IMR-90 (cell line): ENCODE results near the gene ANTXR2. TPM values are rescaled to one million over a fixed set of nuclear protein-coding genes. Genes with fewer than 3 reads are reported as not detected.
A peak's percentile ranks its signal among the peaks of the same experiment; 100 is the strongest.

Source experiments
- ATAC-seq: fragments of 200-7000 bp; cut with Tn5 transposase; 2 replicates; pipeline ENCODE4 v1.9.1; 2020; ENCODE audit warnings: low read depth, mild to moderate bottlenecking, moderate library complexity
- BruUV-seq: library from RNA; stranded (reverse); fragments of 400-500 nt; replicated peaks from 2 replicates; lab custom pipeline; 2021; lab: Mats Ljungman, UMichigan
- CTCF ChIA-PET: fragments of 300-600 bp; formaldehyde crosslinking; extraction: SDS; loops from one replicate; lab custom pipeline; 2021; ENCODE audit warnings: antibody characterized with exemption; lab: Yijun Ruan, JAX
- POLR2A ChIA-PET: fragments of 300-600 bp; sonication (Branson Sonifier 250); formaldehyde crosslinking; loops from one replicate; lab custom pipeline; 2022; ENCODE audit warnings: antibody characterized with exemption; ENCODE audit not compliant: unreplicated experiment; lab: Charles Lee
- DNase-seq: peaks from one replicate; pipeline ENCODE4 v3.0.0; 2013
- H2AFZ ChIP-seq: replicated peaks from 2 replicates; pipeline ENCODE3; 2013; ENCODE audit warnings: low read length, mild to moderate bottlenecking; ENCODE audit not compliant: poor library complexity
- H2AK5ac ChIP-seq: 2 replicates; pipeline ENCODE4 v1.6.1; 2013; ENCODE audit warnings: low read depth, low read length, inconsistent platforms
- H2AK9ac ChIP-seq: replicated peaks from 2 replicates; pipeline ENCODE3; 2013; ENCODE audit warnings: mild to moderate bottlenecking, low read depth, low read length, moderate library complexity; ENCODE audit not compliant: poor library complexity
- H2BK120ac ChIP-seq: 2 replicates; pipeline ENCODE4 v1.6.1; 2013; ENCODE audit warnings: low read depth, low read length, inconsistent platforms
- H2BK15ac ChIP-seq: 3 replicates; pipeline ENCODE4 v1.6.1; 2013; ENCODE audit warnings: low read depth, low read length, inconsistent platforms
- H2BK20ac ChIP-seq: 2 replicates; pipeline ENCODE4 v1.6.1; 2013; ENCODE audit warnings: low read depth, mild to moderate bottlenecking, inconsistent platforms, low read length, moderate library complexity
- H2BK5ac ChIP-seq: 2 replicates; pipeline ENCODE4 v1.6.1; 2013; ENCODE audit warnings: mild to moderate bottlenecking, low read depth, low read length, inconsistent platforms; ENCODE audit not compliant: poor library complexity, severe bottlenecking
- H3K14ac ChIP-seq: replicated peaks from 2 replicates; pipeline ENCODE4 v1.6.1; 2013; ENCODE audit warnings: low read depth, low read length, inconsistent platforms
- H3K18ac ChIP-seq: 2 replicates; pipeline ENCODE4 v1.6.1; 2013; ENCODE audit warnings: low read depth, low read length, control low read depth
- H3K23ac ChIP-seq: 2 replicates; pipeline ENCODE4 v1.6.1; 2013; ENCODE audit warnings: low read depth, low read length, inconsistent platforms
- H3K27ac ChIP-seq: 2 replicates; pipeline ENCODE4 v1.5.1; 2013; ENCODE audit warnings: mild to moderate bottlenecking, control low read depth, low read length; ENCODE audit not compliant: insufficient read depth
- H3K27me3 ChIP-seq: 2 replicates; pipeline ENCODE4 v1.6.1; 2013; ENCODE audit warnings: low read length; ENCODE audit not compliant: control insufficient read depth, insufficient read depth
- H3K36me3 ChIP-seq: 2 replicates; pipeline ENCODE4 v1.6.1; 2013; ENCODE audit warnings: low read length, mixed read lengths; ENCODE audit not compliant: control insufficient read depth, insufficient read depth
- H3K4ac ChIP-seq: 2 replicates; pipeline ENCODE4 v1.6.1; 2013; ENCODE audit warnings: low read depth, low read length, inconsistent platforms
- H3K4me1 ChIP-seq: 2 replicates; pipeline ENCODE4 v1.6.1; 2013; ENCODE audit warnings: low read length, mixed read lengths; ENCODE audit not compliant: control insufficient read depth, insufficient read depth
- H3K4me2 ChIP-seq: 2 replicates; pipeline ENCODE4 v1.6.1; 2013; ENCODE audit warnings: low read depth, mild to moderate bottlenecking, control low read depth, low read length, moderate library complexity
- H3K4me3 ChIP-seq: 2 replicates; pipeline ENCODE4 v1.5.1; 2013; ENCODE audit warnings: low read depth, mild to moderate bottlenecking, control low read depth, low read length, moderate library complexity; ENCODE audit not compliant: insufficient read depth
- H3K56ac ChIP-seq: 2 replicates; pipeline ENCODE4 v1.6.1; 2013; ENCODE audit warnings: low read length, inconsistent platforms; ENCODE audit not compliant: insufficient read depth; ENCODE audit errors: extremely low read depth
- H3K79me1 ChIP-seq, 2 experiments: 2 replicates each; pipeline ENCODE4 v1.6.1; 2013; ENCODE audit warnings: low read length in 2 of 2, inconsistent platforms in 1 of 2, low read depth in 1 of 2
- H3K9ac ChIP-seq: 2 replicates; pipeline ENCODE4 v1.6.1; 2013; ENCODE audit warnings: low read depth, low read length, control low read depth
- H3K9me1 ChIP-seq: 2 replicates; pipeline ENCODE4 v1.6.1; 2013; ENCODE audit warnings: low read length, inconsistent platforms; ENCODE audit not compliant: insufficient read depth
- H3K9me3 ChIP-seq: 2 replicates; pipeline ENCODE4 v1.6.1; 2013; ENCODE audit warnings: low read length; ENCODE audit not compliant: control insufficient read depth, insufficient read depth
- H4K20me1 ChIP-seq: 2 replicates; pipeline ENCODE4 v1.6.1; 2013; ENCODE audit warnings: low read length, inconsistent platforms; ENCODE audit not compliant: insufficient read depth
- H4K5ac ChIP-seq: 2 replicates; pipeline ENCODE4 v1.6.1; 2013; ENCODE audit warnings: mild to moderate bottlenecking, low read depth, low read length, control low read depth
- H4K8ac ChIP-seq, 2 experiments: 2 replicates each; pipeline ENCODE4 v1.6.1; 2013; ENCODE audit warnings: low read depth in 2 of 2, low read length in 2 of 2, control low read depth in 1 of 2, inconsistent platforms in 1 of 2
- H4K91ac ChIP-seq: 2 replicates; pipeline ENCODE4 v1.6.1; 2013; ENCODE audit warnings: low read depth, low read length, inconsistent platforms; ENCODE audit not compliant: insufficient read depth
- CHD1 ChIP-seq: IDR thresholded peaks from 2 replicates; pipeline ENCODE4 v1.6.1; 2012; ENCODE audit warnings: low read depth, low read length, improper control_type of control experiment
- MXI1 ChIP-seq: IDR thresholded peaks from 2 replicates; pipeline ENCODE4 v1.6.1; 2012; ENCODE audit warnings: low read depth, mild to moderate bottlenecking, low read length, moderate library complexity, borderline replicate concordance
- NFE2L2 ChIP-seq: fragments of 150-350 bp; IDR thresholded peaks from 2 replicates; pipeline ENCODE4 v1.6.1; 2016; ENCODE audit warnings: low read depth, mild to moderate bottlenecking, low read length
- RCOR1 ChIP-seq: IDR thresholded peaks from 2 replicates; pipeline ENCODE4 v1.6.1; 2012; ENCODE audit warnings: mild to moderate bottlenecking, low read length, improper control_type of control experiment; ENCODE audit not compliant: insufficient replicate concordance
- WGBS, 2 experiments: methylation state at CpG; one replicate each; pipeline versions ENCODE4 v1.1.5 to v1.1.7; 2013; ENCODE audit warnings: missing lambda C conversion rate in 2 of 2; ENCODE audit not compliant: insufficient read length in 1 of 2; ENCODE audit errors: extremely low coverage in 2 of 2; 5-methylcytosine and 5-hydroxymethylcytosine counted together
- dilution Hi-C: fragments of 300-500 bp; cut with HindIII; formaldehyde crosslinking; loops from one replicate; pipeline ENCODE4 v1.14.3; 2018; ENCODE audit warnings: low sequenced_read_pairs; ENCODE audit not compliant: unreplicated experiment
- in situ Hi-C: fragments of 300-500 bp; cut with MboI; formaldehyde crosslinking; loops from 3 replicates; pipeline ENCODE4 v1.14.3; 2019; ENCODE audit warnings: low sequenced_read_pairs, inconsistent platforms, mixed read lengths
- intact Hi-C: fragments of 100-400 bp; cut with micrococcal nuclease; formaldehyde crosslinking; loops from 2 replicates; pipeline ENCODE4 v1.10.0; 2022
- polyA plus RNA-seq, 3 experiments: library from polyadenylated mRNA; depleted of rRNA; stranded (reverse); fragments of >200 nt; gene quantifications; 2 replicates each; pipeline ENCODE4 v1.2.3, GENCODE V29; 2012; ENCODE audit warnings: low replicate concordance in 1 of 3
- total RNA-seq: library from RNA; depleted of rRNA; stranded (reverse); fragments of >200 nt; gene quantifications from 2 replicates; pipeline ENCODE4 v1.2.3, GENCODE V29; 2012

Gene ANTXR2
- total and polyA plus RNA-seq, 2 of the 4 experiments (the other 2 are of a cell fraction), result 46.8 to 88.5 TPM

DNA sequence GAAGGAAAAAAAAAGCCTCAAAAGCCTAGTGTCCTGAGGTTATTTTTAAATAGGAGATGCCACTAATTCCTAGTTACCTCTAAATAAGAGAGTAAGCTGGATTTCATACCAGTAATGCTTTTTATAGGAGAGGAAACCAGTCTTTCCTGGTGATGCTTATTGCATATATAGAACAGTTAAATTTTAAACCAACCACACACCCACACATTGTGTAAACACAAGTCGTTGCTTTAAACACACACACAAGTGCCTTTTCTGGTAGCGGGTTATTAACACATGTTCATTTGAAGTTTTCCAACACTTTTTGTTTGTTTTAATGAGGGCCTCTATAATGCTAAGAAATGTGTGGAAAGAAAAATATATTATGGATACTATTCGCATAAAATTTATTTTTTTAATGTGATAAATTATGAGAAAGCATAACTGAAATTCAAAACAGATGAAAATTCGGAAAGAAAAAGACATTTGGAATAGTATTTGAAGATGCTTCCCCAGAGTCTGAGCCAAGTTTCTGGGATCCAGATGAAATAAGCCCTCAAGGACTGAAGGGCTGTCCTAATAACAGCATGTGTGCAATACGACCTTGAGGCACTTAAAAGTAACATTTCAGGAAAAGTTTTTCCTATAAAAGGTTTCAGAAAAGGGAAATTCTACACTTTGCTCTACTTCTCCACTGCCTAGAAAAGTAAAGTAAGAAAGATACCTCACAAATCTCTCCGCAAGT lies 2.0 kb downstream of the ANTXR2 start:
- Histone ChIP-seq H2BK120ac (peak overlapping the region; percentile 88; the same call in 1 of the 2 replicates), H2BK5ac (peak overlapping the region; percentile 83), H3K4me3 (peak overlapping the region; percentile 85), H4K8ac (peak overlapping the region; percentile 3 to 75; a peak in 2 of 4 replicates), H2BK15ac (no peak overlapping the region), H3K27ac (peak overlapping the region; percentile 41; the same call in 1 of the 2 replicates), H3K4ac (peak overlapping the region; percentile 86; the same call in 1 of the 2 replicates), H3K56ac (peak overlapping the region; percentile 91; the same call in 1 of the 2 replicates), H3K14ac (peak overlapping the region; percentile 82), H4K5ac (peak overlapping the region; percentile 92; the same call in 1 of the 2 replicates), H2AK9ac (no peak overlapping the region), H3K23ac (peak overlapping the region; percentile 99), H3K9me3 (no peaks in the 10 kb centered on the region), H2AK5ac (no peak overlapping the region), H2BK20ac (no peak overlapping the region), H3K18ac (peak overlapping the region; percentile 96; the same call in 1 of the 2 replicates), H3K9ac (peak overlapping the region; percentile 87), H3K27me3 (no peaks in the 10 kb centered on the region), H3K4me1 (peaks cover 1% of the 10 kb centered on the region; the same call in 1 of the 2 replicates), H4K20me1 (peaks cover 3% of the 10 kb centered on the region; the same call in 1 of the 2 replicates), H2AFZ (no peak overlapping the region), H3K4me2 (peak overlapping the region; percentile 98), H3K9me1 (peaks cover 3% of the 10 kb centered on the region; the same call in 1 of the 2 replicates), H3K36me3 (peaks cover 14% of the 10 kb centered on the region), H4K91ac (no peak overlapping the region; the same call in 1 of the 2 replicates), H3K79me1 (peaks cover 16 to 28% of the 10 kb centered on the region in 2 experiments)
- dilution Hi-C loops (no loop called here), intact Hi-C loops (loop anchor here (1.0 to 10.0 kb wide), 4 partner anchors 9 to 1119 kb away; no protein-coding TSS in a partner anchor), in situ Hi-C loops (loop anchor here (5.0 kb wide), 1 partner anchor 111 kb away; no protein-coding TSS in a partner anchor)
- BruUV-seq, result no TSS peak
- ChIA-PET POLR2A (interaction anchor here (0.6 to 0.7 kb wide), 2 partner anchors 35 to 268 kb away, joined by 6 read pairs; no protein-coding TSS in a partner anchor), CTCF (interaction anchor here (1.0 kb wide), 2 partner anchors 54 to 113 kb away, joined by 3 read pairs; no protein-coding TSS in a partner anchor)
- DNase-seq (peak; percentile 55), ATAC-seq (no peak)
- TF ChIP-seq CHD1 (peak; percentile 74; the same call in 1 of the 2 replicates), MXI1 (no peak), RCOR1 (no peak), NFE2L2 (no peak)
- no CpG with 5 or more reads among the region's 6 CpGs for WGBS, 2 experiments
